HepG2 (cell line): ENCODE results near the gene EIF6. TPM values are rescaled to one million over a fixed set of nuclear protein-coding genes. Genes with fewer than 3 reads are reported as not detected.
A peak's percentile ranks its signal among the peaks of the same experiment; 100 is the strongest.

Experiments used
- CBX5 ChIP-seq: sonication (generic); formaldehyde crosslinking; IDR thresholded peaks from 2 replicates; pipeline ENCODE4 v1.4.0; 2020; ENCODE audit warnings: missing genetic modification reagents, borderline replicate concordance
- EHMT2 ChIP-seq: fragments of 200-600 bp; sonication (generic); IDR thresholded peaks from 2 replicates; pipeline ENCODE4 v1.7.0; 2017; ENCODE audit warnings: antibody characterized with exemption, low read depth, low read length, borderline replicate concordance
- KAT2B ChIP-seq: fragments of 150-350 bp; IDR thresholded peaks from 2 replicates; pipeline ENCODE4 v1.6.1; 2014; ENCODE audit warnings: low read depth, low read length, borderline replicate concordance
- KDM6A ChIP-seq: IDR thresholded peaks from 2 replicates; pipeline ENCODE4 v1.6.1; 2016; ENCODE audit warnings: low read depth
- MAZ ChIP-seq, 2 experiments: sonication (generic) in 1 of 2; formaldehyde crosslinking in 1 of 2; IDR thresholded peaks; 2 replicates each; pipeline versions ENCODE4 v1.5.0 to v1.6.1; 2012 to 2020; ENCODE audit warnings: low read depth in 2 of 2, mild to moderate bottlenecking in 2 of 2, borderline replicate concordance in 1 of 2, improper control_type of control experiment in 1 of 2, low read length in 1 of 2, missing genetic modification reagents in 1 of 2, moderate library complexity in 1 of 2
- NCOA2 ChIP-seq: sonication (generic); formaldehyde crosslinking; IDR thresholded peaks from 2 replicates; pipeline ENCODE4 v1.8.0; 2022; ENCODE audit warnings: inconsistent platforms
- NR2F1 ChIP-seq, 2 experiments: fragments of 450-650 bp in 1 of 2; formaldehyde crosslinking in 1 of 2; IDR thresholded peaks; 2 replicates each; pipeline versions ENCODE4 v1.5.0 to v1.6.1; 2016 to 2020; ENCODE audit warnings: mild to moderate bottlenecking in 1 of 2, missing compliant biosample characterization in 1 of 2, missing genetic modification reagents in 1 of 2, moderate library complexity in 1 of 2
- SCMH1 ChIP-seq: sonication (generic); formaldehyde crosslinking; IDR thresholded peaks from 2 replicates; pipeline ENCODE4 v1.9.0; 2021; ENCODE audit warnings: missing genetic modification reagents, mild to moderate bottlenecking, borderline replicate concordance
- SNRNP70 ChIP-seq: fragments of 200-400 bp; formaldehyde crosslinking; IDR thresholded peaks from 2 replicates; pipeline ENCODE4 v1.6.1; 2017; ENCODE audit warnings: mild to moderate bottlenecking, low read depth, low read length, moderate library complexity
- SRSF1 ChIP-seq: fragments of 200-400 bp; formaldehyde crosslinking; optimal IDR thresholded peaks from 2 replicates; pipeline ENCODE3; 2017; ENCODE audit warnings: mild to moderate bottlenecking, low read depth, low read length, moderate library complexity
- SSRP1 ChIP-seq: IDR thresholded peaks from 2 replicates; pipeline ENCODE4 v1.6.1; 2016; ENCODE audit warnings: control low read depth
- TBL1XR1 ChIP-seq: fragments of 150-350 bp; IDR thresholded peaks from 2 replicates; pipeline ENCODE4 v1.6.1; 2014; ENCODE audit warnings: borderline replicate concordance, low read length; ENCODE audit not compliant: partially characterized antibody
- ZNF20 ChIP-seq: sonication (generic); formaldehyde crosslinking; IDR thresholded peaks from 2 replicates; pipeline ENCODE4 v1.4.0; 2020; ENCODE audit warnings: mild to moderate bottlenecking, moderate library complexity, missing genetic modification reagents
- ZNF256 ChIP-seq: sonication (generic); formaldehyde crosslinking; conservative IDR thresholded peaks from 2 replicates; pipeline ENCODE4 v1.4.0; 2020; ENCODE audit warnings: missing genetic modification reagents
- ZNF264 ChIP-seq: sonication (generic); formaldehyde crosslinking; IDR thresholded peaks from 2 replicates; pipeline ENCODE4 v1.4.0; 2020; ENCODE audit warnings: missing genetic modification reagents
- ZNF576 ChIP-seq: sonication (generic); formaldehyde crosslinking; IDR thresholded peaks from 2 replicates; pipeline ENCODE4 v1.4.0; 2020; ENCODE audit warnings: mild to moderate bottlenecking, missing genetic modification reagents
- ZNF580 ChIP-seq: IDR thresholded peaks from 2 replicates; pipeline ENCODE4 v1.6.1; 2016; ENCODE audit warnings: low read depth, borderline replicate concordance
- ZSCAN20 ChIP-seq: sonication (generic); formaldehyde crosslinking; IDR thresholded peaks from 2 replicates; pipeline ENCODE4 v1.4.0; 2020; ENCODE audit warnings: missing genetic modification reagents, mild to moderate bottlenecking, borderline replicate concordance
- polyA plus RNA-seq, 8 experiments: library from polyadenylated mRNA; depleted of rRNA in 3 of 8; stranded (reverse) in 7 of 8; unstranded in 1 of 8; fragments of >200 nt; fragmentation: Illumina TruSeq in 4 of 8; extraction: Trizol in 4 of 8; gene quantifications; 2 replicates each; pipeline versions ENCODE4 v1.2.1 to v1.2.3, GENCODE V29; 2011 to 2016; ENCODE audit warnings: low read depth in 4 of 8, missing spikeins in 1 of 8, mixed read lengths in 1 of 8; ENCODE audit not compliant: insufficient read depth in 1 of 8
- total RNA-seq, 5 experiments: library from RNA; depleted of rRNA; stranded (reverse); fragments of >200 nt; fragmentation: Illumina TruSeq; extraction: Trizol; gene quantifications; 2 replicates each; pipeline ENCODE4 v1.2.3, GENCODE V29; 2016; ENCODE audit warnings: low read depth in 1 of 5
- TF ChIP-seq, protein P1 (sequence below): sonication (generic); formaldehyde crosslinking; IDR thresholded peaks from 2 replicates; pipeline ENCODE4 v1.4.0; 2020; ENCODE audit warnings: missing genetic modification reagents, borderline replicate concordance

EIF6 gene
- total and polyA plus RNA-seq, 2 of the 13 experiments (the other 11 are each of a cell fraction or from before 2014, with no cell fraction given) = 462 to 466 TPM

- TF ChIP-seq MAZ (IDR thresholded peaks at IDR 0.05; ENCODE audit: borderline replicate concordance, low read depth, low read length) (peak; percentile 57; the same call in 1 of the 2 replicates), MAZ (CRISPR knock-in tag; IDR thresholded peaks at IDR 0.05; ENCODE audit: low read depth) (0 out of 2 replicates have a peak, but pooled peaks have one; percentile 49), SSRP1 (CRISPR knock-in tag) (peak; percentile 70), EHMT2 (no peak), SCMH1 (CRISPR knock-in tag) (no peak), NR2F1 (CRISPR knock-in tag; IDR thresholded peaks at IDR 0.05) (0 out of 4 replicates have a peak, but pooled peaks of 1 of the 2 experiments have one; percentile 38), ZNF264 (CRISPR knock-in tag) (no peak), ZNF20 (CRISPR knock-in tag) (no peak), SNRNP70 (no peak), KDM6A (CRISPR knock-in tag) (no peak), ZSCAN20 (CRISPR knock-in tag) (no peak), CBX5 (CRISPR knock-in tag) (no peak), NCOA2 (CRISPR knock-in tag) (peak; percentile 51), SRSF1 (no peak), ZNF256 (CRISPR knock-in tag) (peak; percentile 70; the same call in 1 of the 2 replicates), ZNF580 (CRISPR knock-in tag) (peak; percentile 39; the same call in 1 of the 2 replicates), ZNF576 (no peak), KAT2B (no peak), TBL1XR1 (no peak)
- TF ChIP-seq, protein P1, sequence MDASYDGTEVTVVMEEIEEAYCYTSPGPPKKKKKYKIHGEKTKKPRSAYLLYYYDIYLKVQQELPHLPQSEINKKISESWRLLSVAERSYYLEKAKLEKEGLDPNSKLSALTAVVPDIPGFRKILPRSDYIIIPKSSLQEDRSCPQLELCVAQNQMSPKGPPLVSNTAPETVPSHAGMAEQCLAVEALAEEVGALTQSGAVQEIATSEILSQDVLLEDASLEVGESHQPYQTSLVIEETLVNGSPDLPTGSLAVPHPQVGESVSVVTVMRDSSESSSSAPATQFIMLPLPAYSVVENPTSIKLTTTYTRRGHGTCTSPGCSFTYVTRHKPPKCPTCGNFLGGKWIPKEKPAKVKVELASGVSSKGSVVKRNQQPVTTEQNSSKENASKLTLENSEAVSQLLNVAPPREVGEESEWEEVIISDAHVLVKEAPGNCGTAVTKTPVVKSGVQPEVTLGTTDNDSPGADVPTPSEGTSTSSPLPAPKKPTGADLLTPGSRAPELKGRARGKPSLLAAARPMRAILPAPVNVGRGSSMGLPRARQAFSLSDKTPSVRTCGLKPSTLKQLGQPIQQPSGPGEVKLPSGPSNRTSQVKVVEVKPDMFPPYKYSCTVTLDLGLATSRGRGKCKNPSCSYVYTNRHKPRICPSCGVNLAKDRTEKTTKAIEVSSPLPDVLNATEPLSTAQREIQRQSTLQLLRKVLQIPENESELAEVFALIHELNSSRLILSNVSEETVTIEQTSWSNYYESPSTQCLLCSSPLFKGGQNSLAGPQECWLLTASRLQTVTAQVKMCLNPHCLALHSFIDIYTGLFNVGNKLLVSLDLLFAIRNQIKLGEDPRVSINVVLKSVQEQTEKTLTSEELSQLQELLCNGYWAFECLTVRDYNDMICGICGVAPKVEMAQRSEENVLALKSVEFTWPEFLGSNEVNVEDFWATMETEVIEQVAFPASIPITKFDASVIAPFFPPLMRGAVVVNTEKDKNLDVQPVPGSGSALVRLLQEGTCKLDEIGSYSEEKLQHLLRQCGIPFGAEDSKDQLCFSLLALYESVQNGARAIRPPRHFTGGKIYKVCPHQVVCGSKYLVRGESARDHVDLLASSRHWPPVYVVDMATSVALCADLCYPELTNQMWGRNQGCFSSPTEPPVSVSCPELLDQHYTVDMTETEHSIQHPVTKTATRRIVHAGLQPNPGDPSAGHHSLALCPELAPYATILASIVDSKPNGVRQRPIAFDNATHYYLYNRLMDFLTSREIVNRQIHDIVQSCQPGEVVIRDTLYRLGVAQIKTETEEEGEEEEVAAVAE = 0 out of 2 replicates have a peak, but pooled peaks have one; percentile 57
Observed at GRCh38 chr20:35329435-35330139, 45.0 kb upstream of the EIF6 start (continued).
